Choroid plexus epithelial cell (primary cell): Measurements from ENCODE around the gene MAP4.
"Not testable (repeated sequence)": the region's sequence is repeated elsewhere in the genome, so short reads cannot be mapped to it uniquely, and the experiment has no call there.

Experiments
- DNase-seq: peaks from one replicate; pipeline ENCODE4 v3.0.0-alpha.2; 2010; ENCODE audit warnings: low read depth
- H3K4me3 ChIP-seq: 2 replicates; pipeline ENCODE4 v1.5.1; 2011; ENCODE audit warnings: low read depth, mild to moderate bottlenecking, control low read depth, low read length, moderate library complexity
- TF ChIP-seq, protein P1 (sequence below): conservative IDR thresholded peaks from 2 replicates; pipeline ENCODE4 v1.5.1; 2011; ENCODE audit warnings: low read depth, mild to moderate bottlenecking, control low read depth, inconsistent platforms, low read length, moderate library complexity

MAP4 gene, protein sequence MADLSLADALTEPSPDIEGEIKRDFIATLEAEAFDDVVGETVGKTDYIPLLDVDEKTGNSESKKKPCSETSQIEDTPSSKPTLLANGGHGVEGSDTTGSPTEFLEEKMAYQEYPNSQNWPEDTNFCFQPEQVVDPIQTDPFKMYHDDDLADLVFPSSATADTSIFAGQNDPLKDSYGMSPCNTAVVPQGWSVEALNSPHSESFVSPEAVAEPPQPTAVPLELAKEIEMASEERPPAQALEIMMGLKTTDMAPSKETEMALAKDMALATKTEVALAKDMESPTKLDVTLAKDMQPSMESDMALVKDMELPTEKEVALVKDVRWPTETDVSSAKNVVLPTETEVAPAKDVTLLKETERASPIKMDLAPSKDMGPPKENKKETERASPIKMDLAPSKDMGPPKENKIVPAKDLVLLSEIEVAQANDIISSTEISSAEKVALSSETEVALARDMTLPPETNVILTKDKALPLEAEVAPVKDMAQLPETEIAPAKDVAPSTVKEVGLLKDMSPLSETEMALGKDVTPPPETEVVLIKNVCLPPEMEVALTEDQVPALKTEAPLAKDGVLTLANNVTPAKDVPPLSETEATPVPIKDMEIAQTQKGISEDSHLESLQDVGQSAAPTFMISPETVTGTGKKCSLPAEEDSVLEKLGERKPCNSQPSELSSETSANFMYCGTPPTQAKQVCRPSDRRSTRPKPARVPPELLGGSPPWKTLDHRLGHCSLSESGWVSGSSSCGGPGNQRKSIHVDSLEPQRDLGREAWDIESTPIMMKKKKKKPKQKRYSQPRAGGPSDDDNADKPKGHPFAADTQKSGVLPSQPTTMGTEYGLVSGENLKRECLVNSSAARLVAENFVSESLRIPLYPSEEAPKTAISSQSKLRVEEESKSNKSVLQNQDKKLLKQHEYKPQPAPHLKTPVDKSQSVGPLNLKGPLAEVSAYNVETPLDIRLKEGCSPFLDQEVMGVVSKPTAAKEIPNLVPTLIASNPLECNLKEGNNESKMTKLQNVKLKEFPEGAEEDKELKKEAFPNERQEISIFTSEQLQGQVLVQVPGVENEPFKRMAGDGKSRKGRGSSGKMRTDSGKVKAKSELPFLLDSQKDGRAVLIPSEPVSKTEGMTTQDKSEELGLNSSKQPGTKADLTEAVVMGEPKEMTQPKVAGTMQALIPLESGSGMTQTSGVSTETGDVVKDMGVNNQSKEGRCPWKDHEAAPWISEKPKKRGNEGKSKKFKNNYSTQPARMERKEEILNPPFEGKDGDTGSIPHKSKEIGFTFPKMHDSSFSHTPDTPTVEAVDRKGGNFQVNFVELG (N-terminal part only)

DNA sequence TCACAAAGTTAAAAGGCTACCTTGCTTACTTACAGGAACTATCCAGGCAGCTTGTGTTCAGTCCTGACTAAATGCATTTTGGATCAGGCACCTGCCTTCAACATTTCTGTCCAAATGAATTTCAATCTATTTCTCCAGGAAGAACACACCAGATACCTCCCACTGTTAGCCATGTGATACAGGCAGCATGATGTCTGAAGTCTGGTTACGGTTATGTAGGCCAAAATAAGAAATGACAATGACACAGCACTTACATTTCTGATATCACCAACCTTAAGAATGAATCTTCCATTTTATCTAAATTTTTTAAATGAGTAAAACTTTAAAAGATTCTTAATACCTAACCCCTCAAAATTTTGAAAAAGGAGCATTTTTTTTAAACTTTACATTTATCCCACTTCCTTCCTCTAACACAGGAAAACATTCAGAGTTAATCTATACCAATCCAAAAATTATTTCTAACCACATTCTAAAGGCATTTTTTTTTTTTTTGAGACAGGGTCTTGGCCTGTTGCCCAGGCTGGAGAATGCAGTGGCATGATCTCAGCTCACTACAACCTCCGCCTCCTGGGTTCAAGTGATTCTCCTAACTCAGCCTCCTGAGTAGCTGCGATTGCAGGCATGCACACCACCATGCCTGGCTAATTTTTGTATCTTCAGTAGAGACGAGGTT lies at the start of gene MAP4:
Gene MAP4 (minus strand): TSS at position 116 of the 673 bp plus-strand sequence. CDS start 17,556 bp downstream, outside the sequence.
- TF ChIP-seq, protein P1, sequence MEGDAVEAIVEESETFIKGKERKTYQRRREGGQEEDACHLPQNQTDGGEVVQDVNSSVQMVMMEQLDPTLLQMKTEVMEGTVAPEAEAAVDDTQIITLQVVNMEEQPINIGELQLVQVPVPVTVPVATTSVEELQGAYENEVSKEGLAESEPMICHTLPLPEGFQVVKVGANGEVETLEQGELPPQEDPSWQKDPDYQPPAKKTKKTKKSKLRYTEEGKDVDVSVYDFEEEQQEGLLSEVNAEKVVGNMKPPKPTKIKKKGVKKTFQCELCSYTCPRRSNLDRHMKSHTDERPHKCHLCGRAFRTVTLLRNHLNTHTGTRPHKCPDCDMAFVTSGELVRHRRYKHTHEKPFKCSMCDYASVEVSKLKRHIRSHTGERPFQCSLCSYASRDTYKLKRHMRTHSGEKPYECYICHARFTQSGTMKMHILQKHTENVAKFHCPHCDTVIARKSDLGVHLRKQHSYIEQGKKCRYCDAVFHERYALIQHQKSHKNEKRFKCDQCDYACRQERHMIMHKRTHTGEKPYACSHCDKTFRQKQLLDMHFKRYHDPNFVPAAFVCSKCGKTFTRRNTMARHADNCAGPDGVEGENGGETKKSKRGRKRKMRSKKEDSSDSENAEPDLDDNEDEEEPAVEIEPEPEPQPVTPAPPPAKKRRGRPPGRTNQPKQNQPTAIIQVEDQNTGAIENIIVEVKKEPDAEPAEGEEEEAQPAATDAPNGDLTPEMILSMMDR, result no peak
- H3K4me3 ChIP-seq, result no peak within 1 kb of the TSS
- DNase-seq, result peak; percentile 65

DNA sequence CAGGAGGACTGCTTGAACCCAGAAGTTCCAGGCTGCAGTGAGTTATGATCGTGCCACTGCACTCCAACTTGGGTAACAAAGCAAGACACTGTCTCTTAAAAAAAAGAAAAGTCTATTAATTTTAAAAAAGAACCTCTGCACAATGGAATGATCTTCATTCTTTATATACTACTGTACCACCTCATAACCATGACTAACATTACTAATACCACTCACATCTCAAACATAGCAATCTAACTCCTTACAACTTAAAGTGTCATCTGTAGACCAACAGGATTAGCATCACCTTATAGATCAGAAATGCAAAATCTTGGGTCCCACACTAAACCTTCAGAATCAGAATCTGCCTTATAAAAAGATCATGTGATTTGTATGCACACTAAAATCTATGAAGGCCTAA lies 48.8 kb upstream of the MAP4 start:
- TF ChIP-seq, protein P1, result no peak
- DNase-seq, result no peak
- H3K4me3 ChIP-seq, result no peak overlapping the region

DNA sequence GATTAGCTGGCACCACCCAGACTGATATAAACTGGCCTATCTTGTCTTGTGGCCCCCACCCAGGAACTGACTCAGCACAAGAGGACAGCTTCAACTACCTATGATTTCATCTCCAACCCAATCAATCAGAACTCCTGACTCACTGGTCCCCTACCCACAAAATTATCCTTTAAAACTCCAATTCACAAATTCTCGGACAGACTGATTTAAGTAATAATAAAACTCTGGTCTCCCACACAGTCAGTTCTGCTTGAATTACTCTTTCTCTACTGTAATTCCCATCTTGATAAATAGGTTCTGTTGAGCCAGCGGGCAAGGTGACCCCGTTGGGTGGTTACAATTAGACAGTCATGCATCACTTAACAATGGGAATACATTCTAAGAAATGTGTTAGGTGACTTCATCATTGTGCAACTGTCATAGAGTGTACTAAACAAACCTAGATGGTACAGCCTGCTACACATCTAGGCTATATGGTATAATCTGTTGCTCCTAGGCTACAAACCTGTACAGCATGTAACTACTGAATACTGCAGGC lies 48.1 kb upstream of the MAP4 start:
- DNase-seq, result no peak
- TF ChIP-seq, protein P1, result no peak
- H3K4me3 ChIP-seq, result no peak overlapping the region

DNA sequence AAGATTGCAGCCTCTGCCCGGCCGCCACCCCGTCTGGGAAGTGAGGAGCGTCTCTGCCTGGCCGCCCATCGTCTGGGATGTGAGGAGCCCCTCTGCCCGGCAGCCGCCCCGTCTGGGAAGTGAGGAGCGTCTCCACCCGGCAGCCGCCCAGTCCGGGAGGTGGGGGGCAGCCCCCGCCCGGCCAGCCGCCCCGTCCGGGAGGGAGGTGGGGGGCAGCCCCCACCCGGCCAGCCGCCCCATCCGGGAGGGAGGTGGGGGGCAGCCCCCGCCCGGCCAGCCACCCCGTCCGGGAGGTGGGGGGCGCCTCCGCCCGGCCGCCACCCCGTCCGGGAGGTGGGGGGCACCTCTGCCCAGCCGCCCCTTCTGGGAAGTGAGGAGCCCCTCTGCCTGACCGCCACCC lies 45.4 kb upstream of the MAP4 start:
- H3K4me3 ChIP-seq, DNase-seq: not testable (repeated sequence)

DNA sequence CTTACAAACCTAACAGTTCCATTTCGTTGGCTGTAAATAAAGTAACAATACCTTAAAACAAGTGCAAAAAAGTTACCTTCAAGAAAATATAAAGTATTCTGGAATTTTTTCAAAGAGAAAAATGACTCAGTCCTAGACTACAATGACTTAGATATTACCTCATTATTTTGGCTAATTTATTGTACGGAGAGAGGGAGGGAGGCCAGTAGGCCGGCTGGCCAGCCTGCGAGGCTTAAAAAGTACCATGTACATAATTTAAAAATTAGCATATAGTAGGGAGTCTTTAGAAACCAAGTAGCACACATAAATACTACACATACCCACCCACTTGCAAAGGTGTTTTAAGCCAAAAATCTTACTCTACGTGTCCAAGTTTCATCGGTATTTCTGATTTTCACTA lies 41.9 kb upstream of the MAP4 start:
- no peak for DNase-seq
- no peak overlapping the region for H3K4me3 ChIP-seq
- TF ChIP-seq, protein P1, result no peak

DNA sequence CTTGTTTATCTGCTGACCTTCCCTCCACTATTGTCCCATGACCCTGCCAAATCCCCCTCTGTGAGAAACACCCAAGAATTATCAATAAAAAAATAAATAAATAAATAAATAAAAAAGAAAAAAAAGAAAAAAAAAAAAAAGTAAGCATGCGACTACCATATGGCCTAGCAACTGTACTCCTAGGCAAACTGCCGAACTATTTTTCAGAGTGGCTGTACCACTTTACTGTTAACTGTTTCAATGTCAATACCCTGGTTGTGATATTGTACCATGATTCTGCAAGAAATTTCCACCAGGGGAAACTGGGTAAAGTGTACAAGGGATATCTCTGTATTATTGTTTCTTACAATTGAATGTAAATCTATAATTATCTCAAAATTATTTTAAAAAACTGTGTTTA lies 41.3 kb upstream of the MAP4 start:
- DNase-seq, result peak; percentile 60
- H3K4me3 ChIP-seq, result no peak overlapping the region
- TF ChIP-seq, protein P1, result no peak
